Liver (tissue), 9 donors: Measurements from ENCODE around the gene VAPB. TPM values are rescaled to one million over a fixed set of nuclear protein-coding genes. Genes with fewer than 3 reads are reported as not detected.

Experiments
- DNase-seq: peaks from one replicate; pipeline ENCODE4 v3.0.0-alpha.2; 2017; ENCODE audit warnings: low spot score
- H3K27ac ChIP-seq, 2 donors: one replicate each; pipeline ENCODE4 v1.7.0; 2013; ENCODE audit warnings: inconsistent platforms in 2 of 2, low read length in 2 of 2, control low read depth in 1 of 2, low read depth in 1 of 2, mild to moderate bottlenecking in 1 of 2
- H3K27me3 ChIP-seq, 4 donors: one replicate each; pipeline versions ENCODE4 v1.6.1 to v1.7.0; 2013; ENCODE audit warnings: low read length in 3 of 4, inconsistent platforms in 1 of 4, mild to moderate bottlenecking in 1 of 4, moderate library complexity in 1 of 4; ENCODE audit not compliant: control insufficient read depth in 4 of 4, insufficient read depth in 4 of 4
- H3K36me3 ChIP-seq, 4 donors: one replicate each; pipeline versions ENCODE4 v1.6.1 to v1.7.0; 2013; ENCODE audit warnings: low read length in 3 of 4, mild to moderate bottlenecking in 3 of 4, low read depth in 1 of 4, moderate library complexity in 1 of 4; ENCODE audit not compliant: control insufficient read depth in 4 of 4, insufficient read depth in 3 of 4
- H3K4me1 ChIP-seq, 4 donors: one replicate each; pipeline versions ENCODE4 v1.6.1 to v1.7.0; 2013; ENCODE audit warnings: low read length in 3 of 4, mild to moderate bottlenecking in 3 of 4, moderate library complexity in 1 of 4; ENCODE audit not compliant: control insufficient read depth in 4 of 4, insufficient read depth in 4 of 4
- H3K4me3 ChIP-seq, 3 donors: one replicate each; pipeline versions ENCODE4 v1.6.1 to v1.7.0; 2013; ENCODE audit warnings: low read length in 3 of 3, control low read depth in 1 of 3, low read depth in 1 of 3, mild to moderate bottlenecking in 1 of 3
- H3K9ac ChIP-seq, 2 donors: one replicate each; pipeline ENCODE4 v1.7.0; 2013; ENCODE audit warnings: low read length in 2 of 2, mild to moderate bottlenecking in 2 of 2, moderate library complexity in 2 of 2, control low read depth in 1 of 2, low read depth in 1 of 2
- H3K9me3 ChIP-seq, 4 donors: one replicate each; pipeline versions ENCODE4 v1.6.1 to v1.7.0; 2013; ENCODE audit warnings: low read length in 3 of 4; ENCODE audit not compliant: control insufficient read depth in 4 of 4
- ATF3 ChIP-seq: IDR thresholded peaks from 2 replicates; pipeline ENCODE4 v1.6.1; 2016; ENCODE audit warnings: antibody characterized with exemption
- CTCF ChIP-seq: fragments of 150-350 bp; IDR thresholded peaks from 2 replicates; pipeline ENCODE4 v1.5.1; 2017; ENCODE audit warnings: improper control_type of control experiment, low read depth, low read length; ENCODE audit not compliant: missing input control
- EGR1 ChIP-seq, 2 donors: IDR thresholded peaks; 2 replicates each; pipeline ENCODE4 v1.6.1; 2016 to 2018; ENCODE audit warnings: antibody characterized with exemption in 2 of 2, low read depth in 2 of 2
- FOXA1 ChIP-seq: IDR thresholded peaks from 2 replicates; pipeline ENCODE4 v1.6.1; 2016; ENCODE audit warnings: antibody characterized with exemption
- FOXA2 ChIP-seq: IDR thresholded peaks from 2 replicates; pipeline ENCODE4 v1.6.1; 2016; ENCODE audit warnings: antibody characterized with exemption
- GABPA ChIP-seq, 2 donors: IDR thresholded peaks in 1 of 2; conservative IDR thresholded peaks in 1 of 2; 2 replicates each; pipeline ENCODE4 v1.6.1; 2016; ENCODE audit warnings: antibody characterized with exemption in 2 of 2, mild to moderate bottlenecking in 1 of 2, moderate library complexity in 1 of 2
- HNF4A ChIP-seq, 2 donors: conservative IDR thresholded peaks; 2 replicates each; pipeline ENCODE4 v1.6.1; 2016; ENCODE audit warnings: antibody characterized with exemption in 2 of 2, mild to moderate bottlenecking in 2 of 2
- HNF4G ChIP-seq: IDR thresholded peaks from 2 replicates; pipeline ENCODE4 v1.6.1; 2016; ENCODE audit warnings: antibody characterized with exemption
- JUND ChIP-seq, 2 donors: IDR thresholded peaks; 2 replicates each; pipeline ENCODE4 v1.6.1; 2016; ENCODE audit warnings: antibody characterized with exemption in 2 of 2
- NR2F2 ChIP-seq: IDR thresholded peaks from 2 replicates; pipeline ENCODE4 v1.6.1; 2016; ENCODE audit warnings: antibody characterized with exemption
- RAD21 ChIP-seq, 2 donors: IDR thresholded peaks; 2 replicates each; pipeline ENCODE4 v1.6.1; 2016; ENCODE audit warnings: antibody characterized with exemption in 2 of 2, mild to moderate bottlenecking in 2 of 2
- REST ChIP-seq: IDR thresholded peaks from 2 replicates; pipeline ENCODE4 v1.6.1; 2016; ENCODE audit warnings: antibody characterized with exemption, mild to moderate bottlenecking
- RXRA ChIP-seq, 2 donors: IDR thresholded peaks; 2 replicates each; pipeline ENCODE4 v1.6.1; 2017 to 2018; ENCODE audit warnings: antibody characterized with exemption in 2 of 2, mild to moderate bottlenecking in 1 of 2
- TAF1 ChIP-seq: conservative IDR thresholded peaks from 2 replicates; pipeline ENCODE4 v1.6.1; 2016; ENCODE audit warnings: antibody characterized with exemption, mild to moderate bottlenecking
- YY1 ChIP-seq: IDR thresholded peaks from 2 replicates; pipeline ENCODE4 v1.6.1; 2016; ENCODE audit warnings: antibody characterized with exemption, mild to moderate bottlenecking
- ZBTB33 ChIP-seq: IDR thresholded peaks from 2 replicates; pipeline ENCODE4 v1.6.1; 2016; ENCODE audit warnings: antibody characterized with exemption
- whole genome bisulfite sequencing: extraction: QIAGEN DNeasy Blood & Tissue Kit; methylation state at CpG from one replicate; pipeline ENCODE4 v1.1.7; 2013; 5-methylcytosine and 5-hydroxymethylcytosine counted together
- polyA plus RNA-seq, 2 donors: library from polyadenylated mRNA; stranded (reverse) in 1 of 2; unstranded in 1 of 2; fragments of 200-250 nt in 1 of 2; fragments of >200 nt in 1 of 2; fragmentation: Nextera tagmentation in 1 of 2; extraction: Ambion mirVana in 1 of 2; gene quantifications; one replicate each; pipeline versions ENCODE4 v1.2.1 to v1.2.3, GENCODE V29; 2013 to 2015
- total RNA-seq, 2 donors: library from RNA; depleted of rRNA; stranded (reverse); fragments of >200 nt; gene quantifications; one replicate each; pipeline ENCODE4 v1.2.3, GENCODE V29; 2014
- donor health status: healthy.
- donor health status: healthy.
- donor health status: healthy.
- donor health status: healthy.
- donor health status: healthy.

VAPB gene
- total and polyA plus RNA-seq, 4 donors, result 12.2 to 21.7 (median 18.5) TPM

GRCh38 chr20:58393299-58393698 is 4.3 kb downstream of the VAPB start:
- TF ChIP-seq CTCF (no peak), REST (no peak), GABPA (IDR thresholded peaks at IDR 0.05 in 1 of 2, conservative IDR thresholded peaks at IDR 0.05 in 1 of 2) (no peak), NR2F2 (no peak), EGR1 (IDR thresholded peaks at IDR 0.05; ENCODE audit: low read depth in 2 of 2) (no peak), RXRA (IDR thresholded peaks at IDR 0.05) (no peak), RAD21 (IDR thresholded peaks at IDR 0.05) (no peak), ATF3 (no peak), ZBTB33 (no peak), JUND (IDR thresholded peaks at IDR 0.05) (no peak), HNF4A (conservative IDR thresholded peaks at IDR 0.05) (no peak), FOXA2 (no peak), TAF1 (no peak), HNF4G (no peak), YY1 (no peak), FOXA1 (no peak)
- Histone ChIP-seq H3K9me3 (no peaks in the 10 kb centered on the region), H3K4me1 (peaks cover 2 to 19% (median 12%) of the 10 kb centered on the region in 4 donors), H3K4me3 (no peak overlapping the region), H3K27ac (no peak overlapping the region), H3K27me3 (no peaks in the 10 kb centered on the region), H3K36me3 (peaks cover 0 to 2% (median 0%) of the 10 kb centered on the region in 4 donors), H3K9ac (no peak overlapping the region)
- WGBS, result 92% methylated on average over 3 of the region's 3 CpGs
- DNase-seq, result no peak

- H3K4me3 ChIP-seq, result no peak overlapping the region
- no peaks in the 10 kb centered on the region for H3K27me3 ChIP-seq
- H3K4me1 ChIP-seq, result peaks cover 2 to 22% (median 12%) of the 10 kb centered on the region in 4 donors
- no peaks in the 10 kb centered on the region for H3K9me3 ChIP-seq
- H3K9ac ChIP-seq, result no peak overlapping the region
- no peak overlapping the region for H3K27ac ChIP-seq
- no peak for DNase-seq
- peaks cover 0 to 2% (median 0%) of the 10 kb centered on the region in 4 donors for H3K36me3 ChIP-seq
- WGBS, result 78% methylated on average over 4 of the region's 4 CpGs
- no peak for TF ChIP-seq FOXA1
- TF ChIP-seq ATF3, result no peak
- TF ChIP-seq REST, result no peak
- TF ChIP-seq CTCF, result no peak
- no peak for TF ChIP-seq GABPA (IDR thresholded peaks at IDR 0.05 in 1 of 2, conservative IDR thresholded peaks at IDR 0.05 in 1 of 2)
- no peak for TF ChIP-seq RXRA (IDR thresholded peaks at IDR 0.05)
- no peak for TF ChIP-seq EGR1 (IDR thresholded peaks at IDR 0.05; ENCODE audit: low read depth in 2 of 2)
- no peak for TF ChIP-seq RAD21 (IDR thresholded peaks at IDR 0.05)
- TF ChIP-seq HNF4A (conservative IDR thresholded peaks at IDR 0.05), result no peak
- TF ChIP-seq NR2F2, result no peak
- TF ChIP-seq FOXA2, result no peak
- no peak for TF ChIP-seq YY1
- no peak for TF ChIP-seq TAF1
- TF ChIP-seq JUND (IDR thresholded peaks at IDR 0.05), result no peak
These were observed 5.8 kb downstream of the VAPB start for GRCh38 chr20:58394801-58395200.
